SK-N-SH treated with all-trans-retinoic acid at 6 μM for 48 hours (cell line): ENCODE results near the gene DHCR24.

Source experiments
- ATAC-seq: fragments of 200-7000 bp; cut with Tn5 transposase; 3 replicates; pipeline ENCODE4 v1.9.1; 2020; ENCODE audit warnings: mild to moderate bottlenecking, moderate library complexity
- ARNTL ChIP-seq: fragments of 450-650 bp; formaldehyde crosslinking; IDR thresholded peaks from 2 replicates; pipeline ENCODE4 v1.5.0; 2020; ENCODE audit warnings: low read depth, mild to moderate bottlenecking, moderate library complexity, borderline replicate concordance
- BACH2 ChIP-seq: fragments of 250-450 bp; sonication (Bioruptor Pico); IDR thresholded peaks from 2 replicates; pipeline ENCODE4 v1.9.0; 2021; ENCODE audit warnings: mild to moderate bottlenecking, borderline replicate concordance
- CREB5 ChIP-seq: fragments of 250-450 bp; sonication (Bioruptor Pico); IDR thresholded peaks from 2 replicates; pipeline ENCODE4 v1.5.1; 2020; ENCODE audit warnings: low read depth, mild to moderate bottlenecking, moderate library complexity
- CSDC2 ChIP-seq: fragments of 250-450 bp; sonication (Bioruptor Pico); IDR thresholded peaks from 2 replicates; pipeline ENCODE4 v1.5.0; 2020; ENCODE audit warnings: mild to moderate bottlenecking, moderate library complexity
- ESRRG ChIP-seq: fragments of 250-450 bp; sonication (Bioruptor Pico); IDR thresholded peaks from 2 replicates; pipeline ENCODE4 v1.6.1; 2021; ENCODE audit warnings: mild to moderate bottlenecking
- GLIS3 ChIP-seq: fragments of 250-450 bp; sonication (Bioruptor Pico); IDR thresholded peaks from 2 replicates; pipeline ENCODE4 v1.5.0; 2020; ENCODE audit warnings: mild to moderate bottlenecking, moderate library complexity
- ISL1 ChIP-seq: fragments of 250-450 bp; sonication (Bioruptor Pico); IDR thresholded peaks from 2 replicates; pipeline ENCODE4 v2.1.2; 2022; ENCODE audit warnings: mild to moderate bottlenecking, moderate library complexity
- OSR1 ChIP-seq: fragments of 250-450 bp; sonication (Bioruptor Pico); IDR thresholded peaks from 2 replicates; pipeline ENCODE4 v1.8.0; 2022; ENCODE audit warnings: moderate library complexity, mild to moderate bottlenecking, inconsistent platforms
- PATZ1 ChIP-seq: fragments of 250-450 bp; sonication (Bioruptor Pico); IDR thresholded peaks from 2 replicates; pipeline ENCODE4 v1.8.0; 2020; ENCODE audit warnings: mild to moderate bottlenecking, moderate library complexity, borderline replicate concordance
- POU6F1 ChIP-seq: fragments of 250-450 bp; sonication (Bioruptor Pico); IDR thresholded peaks from 2 replicates; pipeline ENCODE4 v1.8.0; 2021; ENCODE audit warnings: low read depth, mild to moderate bottlenecking, moderate library complexity, borderline replicate concordance
- PPARA ChIP-seq: fragments of 250-450 bp; sonication (Bioruptor Pico); IDR thresholded peaks from 2 replicates; pipeline ENCODE4 v1.5.0; 2020; ENCODE audit warnings: mild to moderate bottlenecking, borderline replicate concordance
- RARB ChIP-seq: fragments of 250-450 bp; sonication (Bioruptor Pico); IDR thresholded peaks from 2 replicates; pipeline ENCODE4 v1.8.0; 2021; ENCODE audit warnings: mild to moderate bottlenecking, moderate library complexity
- SNAI2 ChIP-seq: fragments of 250-450 bp; sonication (Bioruptor Pico); IDR thresholded peaks from 2 replicates; pipeline ENCODE4 v1.5.0; 2020; ENCODE audit warnings: mild to moderate bottlenecking, moderate library complexity
- TCF4 ChIP-seq: fragments of 250-450 bp; sonication (Bioruptor Pico); IDR thresholded peaks from 2 replicates; pipeline ENCODE4 v1.8.0; 2021; ENCODE audit warnings: mild to moderate bottlenecking, moderate library complexity, borderline replicate concordance
- TOX ChIP-seq: fragments of 250-450 bp; sonication (Bioruptor Pico); IDR thresholded peaks from 2 replicates; pipeline ENCODE4 v1.8.0; 2021; ENCODE audit warnings: mild to moderate bottlenecking, moderate library complexity, borderline replicate concordance
- ZC3H10 ChIP-seq: fragments of 250-450 bp; sonication (Bioruptor Pico); IDR thresholded peaks from 2 replicates; pipeline ENCODE4 v1.5.1; 2021; ENCODE audit warnings: mild to moderate bottlenecking, moderate library complexity
- ZFP3 ChIP-seq: fragments of 250-450 bp; sonication (Bioruptor Pico); IDR thresholded peaks from 2 replicates; pipeline ENCODE4 v1.5.0; 2020; ENCODE audit warnings: mild to moderate bottlenecking, moderate library complexity
- ZFP30 ChIP-seq: fragments of 450-650 bp; formaldehyde crosslinking; IDR thresholded peaks from 2 replicates; pipeline ENCODE4 v1.5.0; 2022; ENCODE audit warnings: mild to moderate bottlenecking, moderate library complexity
- ZNF565 ChIP-seq: fragments of 450-650 bp; formaldehyde crosslinking; conservative IDR thresholded peaks from 2 replicates; pipeline ENCODE4 v1.5.0; 2020; ENCODE audit warnings: low read depth, mild to moderate bottlenecking, moderate library complexity
- ZNF70 ChIP-seq: fragments of 450-650 bp; formaldehyde crosslinking; IDR thresholded peaks from 2 replicates; pipeline ENCODE4 v1.5.0; 2020; ENCODE audit warnings: mild to moderate bottlenecking, moderate library complexity
- ZNF8 ChIP-seq: fragments of 450-650 bp; formaldehyde crosslinking; IDR thresholded peaks from 2 replicates; pipeline ENCODE4 v1.5.0; 2020; ENCODE audit warnings: mild to moderate bottlenecking, moderate library complexity
- TF ChIP-seq, protein P1 (sequence below): fragments of 250-450 bp; sonication (Bioruptor Pico); IDR thresholded peaks from 2 replicates; pipeline ENCODE4 v1.5.1; 2021; ENCODE audit warnings: mild to moderate bottlenecking, moderate library complexity
- TF ChIP-seq, protein P2 (sequence below): fragments of 250-450 bp; sonication (Bioruptor Pico); IDR thresholded peaks from 2 replicates; pipeline ENCODE4 v1.5.0; 2020; ENCODE audit warnings: mild to moderate bottlenecking, moderate library complexity

Gene DHCR24

GRCh38 chr1:54805466-54805865 lies 81.5 kb downstream of the DHCR24 start:
- no peak for ATAC-seq
- TF ChIP-seq SNAI2 (no peak), CSDC2 (CRISPR knock-in tag) (no peak), ZFP3 (CRISPR knock-in tag) (no peak), ESRRG (no peak), TOX (CRISPR knock-in tag) (no peak), ISL1 (CRISPR knock-in tag) (no peak), CREB5 (CRISPR knock-in tag) (no peak), ZFP30 (CRISPR knock-in tag) (no peak), GLIS3 (no peak), PATZ1 (CRISPR knock-in tag) (no peak), ZNF565 (no peak), RARB (no peak), PPARA (CRISPR knock-in tag) (no peak), ZNF8 (no peak)

GRCh38 chr1:54804471-54805132 lies 82.4 kb downstream of the DHCR24 start:
- ATAC-seq: no peak
- TF ChIP-seq RARB: no peak
- no peak for TF ChIP-seq CREB5 (CRISPR knock-in tag)
- no peak for TF ChIP-seq TCF4 (CRISPR knock-in tag)
- TF ChIP-seq, protein P1, sequence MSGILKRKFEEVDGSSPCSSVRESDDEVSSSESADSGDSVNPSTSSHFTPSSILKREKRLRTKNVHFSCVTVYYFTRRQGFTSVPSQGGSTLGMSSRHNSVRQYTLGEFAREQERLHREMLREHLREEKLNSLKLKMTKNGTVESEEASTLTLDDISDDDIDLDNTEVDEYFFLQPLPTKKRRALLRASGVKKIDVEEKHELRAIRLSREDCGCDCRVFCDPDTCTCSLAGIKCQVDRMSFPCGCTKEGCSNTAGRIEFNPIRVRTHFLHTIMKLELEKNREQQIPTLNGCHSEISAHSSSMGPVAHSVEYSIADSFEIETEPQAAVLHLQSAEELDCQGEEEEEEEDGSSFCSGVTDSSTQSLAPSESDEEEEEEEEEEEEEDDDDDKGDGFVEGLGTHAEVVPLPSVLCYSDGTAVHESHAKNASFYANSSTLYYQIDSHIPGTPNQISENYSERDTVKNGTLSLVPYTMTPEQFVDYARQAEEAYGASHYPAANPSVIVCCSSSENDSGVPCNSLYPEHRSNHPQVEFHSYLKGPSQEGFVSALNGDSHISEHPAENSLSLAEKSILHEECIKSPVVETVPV (CRISPR knock-in tag): no peak
- no peak for TF ChIP-seq ZC3H10
- no peak for TF ChIP-seq ZNF70
- no peak for TF ChIP-seq POU6F1
- no peak for TF ChIP-seq OSR1
- no peak for TF ChIP-seq ESRRG
- TF ChIP-seq ARNTL (CRISPR knock-in tag): no peak
- no peak for TF ChIP-seq CSDC2 (CRISPR knock-in tag)
- TF ChIP-seq SNAI2: no peak
- no peak for TF ChIP-seq ZNF8
- no peak for TF ChIP-seq TOX (CRISPR knock-in tag)
- TF ChIP-seq, all 23 proteins: peak for 0

GRCh38 chr1:54803761-54804470 lies 83.1 kb downstream of the DHCR24 start:
- ATAC-seq: peak; percentile 53; the same call in 2 of the 3 replicates

More at GRCh38 chr1:54803761-54804470, 83.1 kb downstream of the DHCR24 start:
- TF ChIP-seq TCF4 (CRISPR knock-in tag) (no peak), ZNF8 (no peak), PPARA (CRISPR knock-in tag) (no peak), GLIS3 (no peak), ARNTL (CRISPR knock-in tag) (no peak), TOX (CRISPR knock-in tag) (no peak), ZC3H10 (no peak), BACH2 (CRISPR knock-in tag) (no peak), CSDC2 (CRISPR knock-in tag) (no peak), CREB5 (CRISPR knock-in tag) (no peak)
- TF ChIP-seq, protein P2, sequence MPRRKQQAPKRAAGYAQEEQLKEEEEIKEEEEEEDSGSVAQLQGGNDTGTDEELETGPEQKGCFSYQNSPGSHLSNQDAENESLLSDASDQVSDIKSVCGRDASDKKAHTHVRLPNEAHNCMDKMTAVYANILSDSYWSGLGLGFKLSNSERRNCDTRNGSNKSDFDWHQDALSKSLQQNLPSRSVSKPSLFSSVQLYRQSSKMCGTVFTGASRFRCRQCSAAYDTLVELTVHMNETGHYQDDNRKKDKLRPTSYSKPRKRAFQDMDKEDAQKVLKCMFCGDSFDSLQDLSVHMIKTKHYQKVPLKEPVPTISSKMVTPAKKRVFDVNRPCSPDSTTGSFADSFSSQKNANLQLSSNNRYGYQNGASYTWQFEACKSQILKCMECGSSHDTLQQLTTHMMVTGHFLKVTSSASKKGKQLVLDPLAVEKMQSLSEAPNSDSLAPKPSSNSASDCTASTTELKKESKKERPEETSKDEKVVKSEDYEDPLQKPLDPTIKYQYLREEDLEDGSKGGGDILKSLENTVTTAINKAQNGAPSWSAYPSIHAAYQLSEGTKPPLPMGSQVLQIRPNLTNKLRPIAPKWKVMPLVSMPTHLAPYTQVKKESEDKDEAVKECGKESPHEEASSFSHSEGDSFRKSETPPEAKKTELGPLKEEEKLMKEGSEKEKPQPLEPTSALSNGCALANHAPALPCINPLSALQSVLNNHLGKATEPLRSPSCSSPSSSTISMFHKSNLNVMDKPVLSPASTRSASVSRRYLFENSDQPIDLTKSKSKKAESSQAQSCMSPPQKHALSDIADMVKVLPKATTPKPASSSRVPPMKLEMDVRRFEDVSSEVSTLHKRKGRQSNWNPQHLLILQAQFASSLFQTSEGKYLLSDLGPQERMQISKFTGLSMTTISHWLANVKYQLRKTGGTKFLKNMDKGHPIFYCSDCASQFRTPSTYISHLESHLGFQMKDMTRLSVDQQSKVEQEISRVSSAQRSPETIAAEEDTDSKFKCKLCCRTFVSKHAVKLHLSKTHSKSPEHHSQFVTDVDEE (CRISPR knock-in tag): no peak
